SK-N-SH treated with all-trans-retinoic acid at 6 μM for 48 hours (cell line): ENCODE data around the gene ANKRD11.

Experiments
- ATAC-seq: fragments of 200-7000 bp; cut with Tn5 transposase; 3 replicates; pipeline ENCODE4 v1.9.1; 2020; ENCODE audit warnings: mild to moderate bottlenecking, moderate library complexity
- ARNTL ChIP-seq: fragments of 450-650 bp; formaldehyde crosslinking; IDR thresholded peaks from 2 replicates; pipeline ENCODE4 v1.5.0; 2020; ENCODE audit warnings: low read depth, mild to moderate bottlenecking, moderate library complexity, borderline replicate concordance
- BACH2 ChIP-seq: fragments of 250-450 bp; sonication (Bioruptor Pico); IDR thresholded peaks from 2 replicates; pipeline ENCODE4 v1.9.0; 2021; ENCODE audit warnings: mild to moderate bottlenecking, borderline replicate concordance
- CREB5 ChIP-seq: fragments of 250-450 bp; sonication (Bioruptor Pico); IDR thresholded peaks from 2 replicates; pipeline ENCODE4 v1.5.1; 2020; ENCODE audit warnings: low read depth, mild to moderate bottlenecking, moderate library complexity
- CSDC2 ChIP-seq: fragments of 250-450 bp; sonication (Bioruptor Pico); IDR thresholded peaks from 2 replicates; pipeline ENCODE4 v1.5.0; 2020; ENCODE audit warnings: mild to moderate bottlenecking, moderate library complexity
- CSRNP3 ChIP-seq: fragments of 250-450 bp; sonication (Bioruptor Pico); IDR thresholded peaks from 2 replicates; pipeline ENCODE4 v1.5.1; 2021; ENCODE audit warnings: mild to moderate bottlenecking, moderate library complexity
- ESRRG ChIP-seq: fragments of 250-450 bp; sonication (Bioruptor Pico); IDR thresholded peaks from 2 replicates; pipeline ENCODE4 v1.6.1; 2021; ENCODE audit warnings: mild to moderate bottlenecking
- ISL1 ChIP-seq: fragments of 250-450 bp; sonication (Bioruptor Pico); IDR thresholded peaks from 2 replicates; pipeline ENCODE4 v2.1.2; 2022; ENCODE audit warnings: mild to moderate bottlenecking, moderate library complexity
- OSR1 ChIP-seq: fragments of 250-450 bp; sonication (Bioruptor Pico); IDR thresholded peaks from 2 replicates; pipeline ENCODE4 v1.8.0; 2022; ENCODE audit warnings: moderate library complexity, mild to moderate bottlenecking, inconsistent platforms
- PATZ1 ChIP-seq: fragments of 250-450 bp; sonication (Bioruptor Pico); IDR thresholded peaks from 2 replicates; pipeline ENCODE4 v1.8.0; 2020; ENCODE audit warnings: mild to moderate bottlenecking, moderate library complexity, borderline replicate concordance
- POU6F1 ChIP-seq: fragments of 250-450 bp; sonication (Bioruptor Pico); IDR thresholded peaks from 2 replicates; pipeline ENCODE4 v1.8.0; 2021; ENCODE audit warnings: low read depth, mild to moderate bottlenecking, moderate library complexity, borderline replicate concordance
- PPARA ChIP-seq: fragments of 250-450 bp; sonication (Bioruptor Pico); IDR thresholded peaks from 2 replicates; pipeline ENCODE4 v1.5.0; 2020; ENCODE audit warnings: mild to moderate bottlenecking, borderline replicate concordance
- RARB ChIP-seq: fragments of 250-450 bp; sonication (Bioruptor Pico); IDR thresholded peaks from 2 replicates; pipeline ENCODE4 v1.8.0; 2021; ENCODE audit warnings: mild to moderate bottlenecking, moderate library complexity
- SNAI2 ChIP-seq: fragments of 250-450 bp; sonication (Bioruptor Pico); IDR thresholded peaks from 2 replicates; pipeline ENCODE4 v1.5.0; 2020; ENCODE audit warnings: mild to moderate bottlenecking, moderate library complexity
- TCF4 ChIP-seq: fragments of 250-450 bp; sonication (Bioruptor Pico); IDR thresholded peaks from 2 replicates; pipeline ENCODE4 v1.8.0; 2021; ENCODE audit warnings: mild to moderate bottlenecking, moderate library complexity, borderline replicate concordance
- TOX ChIP-seq: fragments of 250-450 bp; sonication (Bioruptor Pico); IDR thresholded peaks from 2 replicates; pipeline ENCODE4 v1.8.0; 2021; ENCODE audit warnings: mild to moderate bottlenecking, moderate library complexity, borderline replicate concordance
- TSHZ2 ChIP-seq: fragments of 250-450 bp; sonication (Bioruptor Pico); IDR thresholded peaks from 2 replicates; pipeline ENCODE4 v1.5.0; 2020; ENCODE audit warnings: mild to moderate bottlenecking, moderate library complexity
- ZC3H10 ChIP-seq: fragments of 250-450 bp; sonication (Bioruptor Pico); IDR thresholded peaks from 2 replicates; pipeline ENCODE4 v1.5.1; 2021; ENCODE audit warnings: mild to moderate bottlenecking, moderate library complexity
- ZFP3 ChIP-seq: fragments of 250-450 bp; sonication (Bioruptor Pico); IDR thresholded peaks from 2 replicates; pipeline ENCODE4 v1.5.0; 2020; ENCODE audit warnings: mild to moderate bottlenecking, moderate library complexity
- ZFP30 ChIP-seq: fragments of 450-650 bp; formaldehyde crosslinking; IDR thresholded peaks from 2 replicates; pipeline ENCODE4 v1.5.0; 2022; ENCODE audit warnings: mild to moderate bottlenecking, moderate library complexity
- ZNF565 ChIP-seq: fragments of 450-650 bp; formaldehyde crosslinking; conservative IDR thresholded peaks from 2 replicates; pipeline ENCODE4 v1.5.0; 2020; ENCODE audit warnings: low read depth, mild to moderate bottlenecking, moderate library complexity
- ZNF70 ChIP-seq: fragments of 450-650 bp; formaldehyde crosslinking; IDR thresholded peaks from 2 replicates; pipeline ENCODE4 v1.5.0; 2020; ENCODE audit warnings: mild to moderate bottlenecking, moderate library complexity
- ZNF8 ChIP-seq: fragments of 450-650 bp; formaldehyde crosslinking; IDR thresholded peaks from 2 replicates; pipeline ENCODE4 v1.5.0; 2020; ENCODE audit warnings: mild to moderate bottlenecking, moderate library complexity

ANKRD11 gene

GRCh38 chr16:89314854-89315253, 175.5 kb downstream of the ANKRD11 start:
- ATAC-seq = no peak
- TF ChIP-seq ZFP3 (CRISPR knock-in tag) (no peak), TCF4 (CRISPR knock-in tag) (no peak), ESRRG (CRISPR knock-in tag) (no peak), CSDC2 (CRISPR knock-in tag) (no peak), RARB (CRISPR knock-in tag) (no peak), CSRNP3 (no peak), ZNF70 (CRISPR knock-in tag) (no peak), OSR1 (no peak), TSHZ2 (CRISPR knock-in tag) (no peak), ZFP30 (CRISPR knock-in tag) (no peak), TOX (CRISPR knock-in tag) (no peak), CREB5 (no peak), POU6F1 (CRISPR knock-in tag) (no peak), ARNTL (CRISPR knock-in tag) (no peak)

GRCh38 chr16:89314357-89314756, 176.0 kb downstream of the ANKRD11 start:
- no peak for ATAC-seq

More at GRCh38 chr16:89314357-89314756, 176.0 kb downstream of the ANKRD11 start:
- no peak for TF ChIP-seq TSHZ2 (CRISPR knock-in tag)
- TF ChIP-seq ZC3H10 (CRISPR knock-in tag) = no peak
- no peak for TF ChIP-seq TCF4 (CRISPR knock-in tag)
- TF ChIP-seq SNAI2 (CRISPR knock-in tag) = no peak
- TF ChIP-seq POU6F1 (CRISPR knock-in tag) = no peak
- TF ChIP-seq ZFP30 (CRISPR knock-in tag) = no peak
- TF ChIP-seq ISL1 = no peak
- TF ChIP-seq ZNF565 = no peak
- no peak for TF ChIP-seq PATZ1
- no peak for TF ChIP-seq CSDC2 (CRISPR knock-in tag)
- no peak for TF ChIP-seq ZNF8
- TF ChIP-seq PPARA (CRISPR knock-in tag) = no peak
- TF ChIP-seq CREB5 = no peak
- no peak for TF ChIP-seq ESRRG (CRISPR knock-in tag)
- TF ChIP-seq RARB (CRISPR knock-in tag) = no peak
- TF ChIP-seq ARNTL (CRISPR knock-in tag) = no peak
- no peak for TF ChIP-seq ZNF70 (CRISPR knock-in tag)
- no peak for TF ChIP-seq BACH2 (CRISPR knock-in tag)
- no peak for TF ChIP-seq CSRNP3
